Stimulated activated CD8-positive, alpha-beta memory T cell treated with anti-CD3 and anti-CD28 coated beads, Interleukin-7, amount 100 ng/mL, for 24 hours (primary cell): ENCODE results near the gene SNCAIP.

Experiments used
- DNase-seq: peaks from one replicate; pipeline ENCODE4 v3.0.0-alpha.2; 2020; ENCODE audit warnings: low read depth

Gene SNCAIP

GRCh38 chr5:122426301-122426700 lies 114.3 kb downstream of the SNCAIP start:
- DNase-seq, result no peak

GRCh38 chr5:122427621-122428020 lies 115.6 kb downstream of the SNCAIP start:
- DNase-seq, result no peak

- no peak for DNase-seq
These were observed 117.7 kb downstream of the SNCAIP start for GRCh38 chr5:122429545-122430318.

GRCh38 chr5:122430319-122430586 lies 118.2 kb downstream of the SNCAIP start:
- DNase-seq, result no peak

- no peak for DNase-seq
These were observed 119.3 kb downstream of the SNCAIP start for GRCh38 chr5:122431298-122431697.

GRCh38 chr5:122434205-122434970 lies 122.4 kb downstream of the SNCAIP start:
- DNase-seq, result no peak

GRCh38 chr5:122435234-122435633 lies 123.2 kb downstream of the SNCAIP start:
- no peak for DNase-seq

- no peak for DNase-seq
These were observed 123.7 kb downstream of the SNCAIP start for GRCh38 chr5:122435761-122436160.

- no peak for DNase-seq
These were observed 124.6 kb downstream of the SNCAIP start for GRCh38 chr5:122436615-122437014.

GRCh38 chr5:122439645-122440044 lies 127.6 kb downstream of the SNCAIP start:
- DNase-seq, result no peak

- no peak for DNase-seq
These were observed 130.9 kb downstream of the SNCAIP start for GRCh38 chr5:122442938-122443337.

GRCh38 chr5:122444411-122444810 lies 132.4 kb downstream of the SNCAIP start:
- DNase-seq, result no peak

- DNase-seq, result no peak
These were observed 133.0 kb downstream of the SNCAIP start for GRCh38 chr5:122445070-122445469.

GRCh38 chr5:122447072-122447471 lies 135.0 kb downstream of the SNCAIP start:
- DNase-seq, result no peak

GRCh38 chr5:122447879-122448278 lies 135.8 kb downstream of the SNCAIP start:
- no peak for DNase-seq

- DNase-seq, result no peak
These were observed 142.5 kb downstream of the SNCAIP start for GRCh38 chr5:122454541-122454940.

- no peak for DNase-seq
These were observed 143.9 kb downstream of the SNCAIP start for GRCh38 chr5:122455939-122456338.

- DNase-seq, result no peak
These were observed 145.3 kb downstream of the SNCAIP start for GRCh38 chr5:122457178-122457826.

- no peak for DNase-seq
These were observed 146.3 kb downstream of the SNCAIP start for GRCh38 chr5:122458278-122458872.

- DNase-seq, result no peak
These were observed 150.4 kb downstream of the SNCAIP start for GRCh38 chr5:122462486-122462885.

- DNase-seq, result no peak
These were observed 151.2 kb downstream of the SNCAIP start for GRCh38 chr5:122463221-122463620.

- DNase-seq, result no peak
These were observed 152.2 kb downstream of the SNCAIP start for GRCh38 chr5:122464191-122464590.
